ENCODE data around the gene THSD7A. TPM values are rescaled to one million over a fixed set of nuclear protein-coding genes. Genes with fewer than 3 reads are reported as not detected.

THSD7A gene
- total RNA-seq, 2 donors from 2014 or later = 6.6 to 7.0 TPM

DNA sequence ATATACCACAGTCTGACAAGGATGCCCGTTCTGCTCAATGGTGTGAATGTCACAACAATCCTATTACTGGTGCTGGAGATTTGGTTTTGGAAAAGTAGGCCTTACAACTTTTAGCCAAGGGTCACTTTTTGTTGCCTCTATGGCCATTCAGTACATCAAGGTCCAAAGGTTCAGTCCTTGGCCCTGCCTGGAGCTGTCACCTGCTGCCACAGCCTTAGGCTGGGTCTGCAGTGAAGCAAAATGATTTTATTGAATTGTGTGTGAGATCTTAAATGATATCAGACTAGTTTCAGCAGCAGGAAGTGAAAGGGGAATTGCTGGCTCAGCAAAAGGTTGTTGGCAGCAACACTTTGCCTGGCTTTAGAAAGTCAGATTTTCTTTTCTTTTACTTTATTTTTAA, 427.6 kb downstream of the THSD7A start:
- intact Hi-C loops (cut with DNase I) = no loop called here

DNA sequence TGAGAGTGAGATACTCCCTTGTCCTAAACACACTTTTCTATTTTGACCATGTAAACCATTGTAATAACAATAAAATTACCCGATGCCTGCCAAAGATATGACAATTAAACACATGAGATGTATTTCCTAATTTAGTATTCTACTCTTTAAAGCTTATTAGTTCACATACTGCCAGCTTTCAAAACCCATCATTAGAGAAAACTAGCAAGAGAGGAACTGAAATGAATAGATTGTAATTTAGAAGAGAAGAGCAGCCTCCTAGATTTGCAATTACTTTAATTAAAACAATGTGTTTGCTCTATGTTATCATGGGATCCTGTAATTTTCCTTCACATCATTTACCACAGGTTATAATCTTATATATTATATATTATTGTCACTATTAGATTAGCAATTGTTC, 428.2 kb downstream of the THSD7A start:
- intact Hi-C loops (cut with DNase I) = no loop called here
- DNase-seq (ENCODE audit: low spot score) = no peak

More for the DNA sequence above, 427.6 kb downstream of the THSD7A start:
- DNase-seq (ENCODE audit: low spot score) = no peak

DNA sequence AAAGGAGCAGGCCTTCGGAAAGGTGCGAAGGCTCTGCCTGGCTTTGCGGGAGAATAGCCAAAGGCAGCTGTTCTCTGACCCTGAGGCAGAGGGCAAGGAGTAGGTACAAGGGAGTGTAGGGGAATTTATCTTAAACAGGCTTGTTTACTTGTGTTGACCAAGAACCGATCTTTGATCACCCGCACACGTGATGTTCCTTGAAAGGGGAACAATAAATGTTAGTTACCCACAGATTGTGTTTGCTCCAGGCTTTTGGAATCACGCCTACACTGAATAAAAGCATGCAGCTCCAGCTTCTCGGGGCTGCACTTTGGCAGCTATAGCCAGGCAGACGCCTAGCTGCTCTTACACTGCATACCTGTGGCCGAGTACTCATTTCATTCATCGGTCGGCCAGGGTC, 437.6 kb downstream of the THSD7A start:
- intact Hi-C loops (cut with DNase I) = no loop called here
- no peak for DNase-seq (ENCODE audit: low spot score)

DNA sequence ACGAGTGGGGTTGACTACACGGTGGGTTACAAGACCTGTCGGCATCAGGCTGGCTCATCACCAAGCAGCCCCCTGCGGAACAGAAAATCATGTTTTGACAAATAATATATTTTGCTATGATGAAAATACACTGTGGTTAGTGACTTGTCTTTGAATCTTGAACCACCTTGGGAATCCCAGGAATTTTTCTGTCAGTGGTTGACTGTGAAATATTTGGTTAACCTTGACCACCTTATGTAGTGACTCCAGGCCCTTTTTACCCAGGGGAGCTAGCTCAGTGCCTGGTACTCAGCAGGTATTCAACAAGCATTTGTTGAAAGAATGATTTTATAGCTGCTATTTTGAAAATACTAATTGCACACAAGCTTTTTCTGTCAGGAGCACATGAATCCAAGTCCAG, 452.4 kb downstream of the THSD7A start:
- intact Hi-C loops (cut with DNase I) = loop anchor here in 1 of 2 donors (5.0 kb wide), 1 partner anchor 67 kb away; no protein-coding TSS in a partner anchor

DNA sequence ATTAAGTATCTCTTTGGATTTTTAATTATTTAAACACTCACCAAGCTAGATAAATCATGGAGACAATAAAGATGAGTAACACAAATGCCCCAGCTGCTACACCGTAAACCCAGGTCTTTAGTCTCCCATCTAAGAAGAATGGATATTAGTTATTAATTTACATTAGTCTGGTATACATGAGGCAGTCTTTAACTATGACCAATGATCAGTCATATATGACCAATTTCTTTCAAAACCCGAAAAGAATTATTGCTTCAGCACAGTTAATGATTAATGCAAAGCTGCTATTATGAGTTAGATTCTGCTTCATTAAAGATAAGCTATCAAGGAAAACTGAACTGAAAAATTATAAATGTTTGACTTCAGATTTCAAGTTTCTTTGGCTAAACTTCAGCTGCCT, 455.5 kb downstream of the THSD7A start:
- intact Hi-C loops (cut with DNase I) = loop anchor here in 1 of 2 donors (5.0 kb wide), 1 partner anchor 64 kb away; no protein-coding TSS in a partner anchor
- DNase-seq (ENCODE audit: low spot score) = no peak

More for the DNA sequence above, 452.4 kb downstream of the THSD7A start:
- no peak for DNase-seq (ENCODE audit: low spot score)

DNA sequence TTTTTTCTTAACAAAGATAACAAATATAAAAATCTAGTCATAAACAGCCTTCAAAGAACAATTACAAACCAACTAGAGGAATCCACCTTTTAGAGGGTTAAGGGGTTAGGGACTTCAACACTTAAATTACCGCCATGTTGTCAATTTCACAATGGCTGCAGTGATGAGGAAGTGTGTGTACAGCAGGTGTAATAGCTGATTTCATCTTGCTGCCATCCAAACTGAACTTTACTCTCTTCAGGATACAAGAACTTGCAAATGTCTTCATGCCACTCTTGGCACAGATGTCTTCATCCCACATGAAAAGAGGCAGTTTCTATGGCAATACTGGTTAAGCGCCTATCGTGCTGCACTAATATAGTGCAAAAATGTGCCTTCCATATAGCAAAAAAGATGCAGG, 457.4 kb downstream of the THSD7A start:
- intact Hi-C loops (cut with DNase I) = loop anchor here in 1 of 2 donors (5.0 kb wide), 1 partner anchor 62 kb away; no protein-coding TSS in a partner anchor
- DNase-seq (ENCODE audit: low spot score) = no peak

DNA sequence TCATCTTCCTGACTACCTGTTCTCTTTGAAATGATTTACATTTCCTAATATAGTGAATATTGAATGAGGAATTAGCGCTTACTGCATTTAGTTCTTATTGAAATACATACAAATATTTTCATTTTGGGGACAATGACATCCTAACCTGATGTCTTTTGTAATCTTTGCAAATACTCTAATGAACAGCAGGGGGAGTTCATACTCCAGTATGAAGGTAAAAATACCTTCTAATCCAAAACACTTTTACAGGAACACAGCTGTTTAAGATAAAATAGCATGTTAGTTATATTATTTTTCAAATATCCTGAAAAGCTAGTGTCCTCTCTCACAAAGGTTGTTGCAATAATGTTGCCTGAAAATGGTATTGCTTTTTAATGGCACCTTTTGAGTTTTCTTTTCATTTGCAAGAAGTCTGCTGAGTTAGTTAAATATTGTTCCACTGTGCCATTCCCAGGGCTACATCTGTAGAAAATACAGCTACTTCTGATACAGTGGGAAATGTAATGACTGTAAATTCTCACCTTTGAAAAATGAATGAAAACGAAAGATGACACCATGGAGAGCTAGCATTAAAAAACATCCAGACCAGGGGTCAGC, 458.4 kb downstream of the THSD7A start:
- intact Hi-C loops (cut with DNase I) = no loop called here
- DNase-seq (ENCODE audit: low spot score) = no peak

DNA sequence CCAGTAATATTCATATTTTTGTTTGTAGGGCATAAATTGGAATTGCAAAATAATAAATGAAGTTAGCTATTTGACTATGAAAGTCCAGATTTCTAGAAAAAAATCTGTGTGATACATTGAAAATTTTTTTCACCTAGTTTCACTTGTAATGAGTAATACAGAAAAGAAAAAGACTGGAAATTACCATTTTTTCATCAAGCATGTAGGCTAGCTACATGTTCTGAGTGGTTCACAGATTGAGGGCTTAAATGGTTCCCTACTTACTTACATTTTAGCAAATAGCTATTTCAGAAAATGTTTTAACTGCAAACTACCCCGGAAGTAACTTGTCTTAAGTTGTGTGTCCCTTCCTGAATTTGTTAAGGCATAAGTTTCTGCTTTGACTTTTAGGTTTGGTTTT, 462.3 kb downstream of the THSD7A start:
- intact Hi-C loops (cut with DNase I) = no loop called here
- DNase-seq (ENCODE audit: low spot score) = no peak

DNA sequence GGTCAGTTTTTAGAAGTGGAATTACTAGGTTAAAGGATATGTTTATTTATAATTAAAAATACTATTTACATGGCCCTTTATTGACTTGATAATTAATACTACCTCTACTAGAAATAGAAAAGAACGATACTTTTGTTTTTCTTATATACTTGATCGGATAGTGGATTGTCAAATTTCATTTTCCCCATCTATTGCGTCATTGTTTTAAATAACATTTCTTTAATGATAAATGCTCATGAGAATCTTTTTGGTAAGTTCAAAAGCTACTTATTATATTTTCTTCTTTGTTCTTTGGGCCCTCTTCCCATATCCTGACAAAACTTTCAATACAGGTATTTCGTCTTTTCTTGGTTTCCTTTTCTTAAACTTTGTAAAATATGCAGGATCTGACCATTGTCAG, 465.9 kb downstream of the THSD7A start:
- intact Hi-C loops (cut with DNase I) = no loop called here
- no peak for DNase-seq (ENCODE audit: low spot score)

DNA sequence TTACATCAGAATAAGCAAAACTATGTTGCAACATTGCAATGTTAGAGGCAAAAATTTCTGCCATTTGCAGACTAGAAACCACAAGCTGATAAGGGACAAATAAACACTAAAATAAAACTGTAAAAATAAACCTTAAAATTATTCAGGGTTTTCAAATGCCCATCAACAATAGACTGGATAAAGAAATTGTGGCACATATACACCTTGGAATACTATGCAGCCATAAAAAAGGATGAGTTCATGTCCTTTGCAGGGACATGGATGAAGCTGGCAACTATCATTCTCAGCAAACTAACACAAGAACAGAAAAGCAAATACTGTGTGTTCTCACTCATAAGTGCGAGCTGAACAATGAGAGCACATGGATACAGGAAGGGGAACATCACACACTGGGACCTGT, 473.4 kb downstream of the THSD7A start:
- no peak for DNase-seq (ENCODE audit: low spot score)
- intact Hi-C loops (cut with DNase I) = no loop called here

DNA sequence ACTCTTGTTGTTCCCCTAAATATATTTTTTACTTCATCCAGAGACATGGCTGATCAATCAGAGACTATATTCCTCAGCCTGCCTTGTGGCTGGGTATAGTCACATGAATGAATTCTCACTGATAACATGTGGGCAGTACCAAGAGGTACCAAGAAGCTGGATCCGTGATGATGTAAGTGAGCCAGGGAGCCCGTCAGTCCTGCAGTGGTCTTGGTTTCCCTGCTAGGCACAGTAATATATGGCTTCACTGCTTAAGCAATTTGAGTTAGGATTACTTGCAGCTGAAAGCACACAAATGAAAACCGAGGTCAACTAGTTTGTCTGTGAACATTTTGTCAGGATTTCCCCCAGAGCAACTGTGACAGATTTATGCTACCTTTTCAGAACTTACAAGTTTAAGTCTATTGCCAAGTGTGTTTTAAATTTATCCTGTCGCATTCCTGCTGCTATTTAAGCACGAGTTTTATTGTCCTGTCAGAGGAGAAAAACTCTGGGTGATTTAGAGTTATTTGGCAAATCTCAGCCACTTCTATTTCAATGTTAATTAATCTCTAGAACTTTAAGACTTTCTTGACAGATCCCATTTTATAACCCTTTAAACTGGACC, 476.5 kb downstream of the THSD7A start:
- intact Hi-C loops (cut with DNase I) = no loop called here
- DNase-seq (ENCODE audit: low spot score) = no peak

DNA sequence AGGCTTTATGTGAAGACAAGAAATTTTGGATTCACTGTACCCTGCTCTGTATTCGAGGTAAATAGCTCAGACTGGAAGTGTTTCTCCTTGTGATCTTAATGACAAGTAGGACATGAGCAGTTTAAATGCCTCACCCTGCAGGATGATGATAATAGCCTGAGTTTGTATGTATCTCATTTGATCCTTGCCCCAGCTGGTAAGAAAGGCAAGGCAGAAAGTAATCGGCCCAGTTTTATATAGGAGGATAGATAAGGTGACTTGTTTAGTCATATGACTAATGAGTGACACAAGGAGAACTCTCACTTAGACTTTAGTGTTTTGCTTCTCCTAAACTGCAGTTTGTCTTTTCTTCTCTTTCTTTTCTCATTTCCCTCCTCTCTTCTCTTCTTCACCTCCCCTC, 485.7 kb downstream of the THSD7A start:
- intact Hi-C loops (cut with DNase I) = no loop called here
- no peak for DNase-seq (ENCODE audit: low spot score)

DNA sequence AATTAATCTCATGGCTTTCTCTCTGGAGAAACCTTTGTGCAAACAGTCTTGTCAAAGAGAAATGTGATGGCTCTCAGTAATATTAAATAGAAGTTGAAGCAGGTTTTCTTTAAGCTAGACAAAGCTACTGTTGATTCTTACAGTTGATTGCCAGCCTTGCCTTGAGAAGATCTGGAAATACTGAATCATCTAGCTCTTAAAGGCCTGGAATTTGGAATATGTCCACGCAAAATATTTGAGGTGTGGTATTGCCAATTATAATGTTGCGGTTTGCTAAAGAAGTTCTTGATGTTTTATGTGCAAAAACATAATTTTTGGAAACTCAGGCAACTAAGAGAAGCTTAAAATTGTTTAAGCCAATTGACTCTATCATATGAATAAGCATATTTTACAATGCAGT, 486.4 kb downstream of the THSD7A start:
- DNase-seq (ENCODE audit: low spot score) = no peak
- intact Hi-C loops (cut with DNase I) = no loop called here

DNA sequence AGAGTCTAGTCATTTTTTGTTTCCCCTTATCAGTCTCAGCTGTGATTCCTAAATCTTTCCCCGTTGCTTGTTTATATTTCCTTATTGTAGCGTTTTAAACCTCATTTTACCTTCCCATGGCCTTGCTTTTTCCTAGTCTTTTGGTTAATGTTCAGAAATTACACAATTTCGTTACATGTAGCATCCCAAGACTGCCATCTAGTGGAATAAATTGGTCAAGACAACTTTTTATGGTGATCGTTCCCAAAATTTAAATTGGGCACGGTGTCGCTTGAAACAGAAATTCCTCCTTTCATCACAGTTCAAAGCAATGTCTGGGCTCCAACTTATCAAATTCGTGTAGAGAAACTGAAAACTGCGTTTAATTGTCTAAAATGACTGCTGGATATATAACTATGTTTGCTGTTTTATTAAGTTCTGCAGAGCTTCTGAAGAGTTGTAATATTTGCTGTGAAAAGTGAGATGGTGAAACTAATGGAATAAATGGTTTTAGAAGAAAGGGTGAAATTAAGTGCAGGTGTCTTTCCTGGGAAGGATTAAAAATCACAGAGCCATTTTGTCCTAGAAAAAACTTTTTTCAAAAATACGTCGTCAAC, 488.1 kb downstream of the THSD7A start:
- DNase-seq (ENCODE audit: low spot score) = no peak
- intact Hi-C loops (cut with DNase I) = no loop called here

DNA sequence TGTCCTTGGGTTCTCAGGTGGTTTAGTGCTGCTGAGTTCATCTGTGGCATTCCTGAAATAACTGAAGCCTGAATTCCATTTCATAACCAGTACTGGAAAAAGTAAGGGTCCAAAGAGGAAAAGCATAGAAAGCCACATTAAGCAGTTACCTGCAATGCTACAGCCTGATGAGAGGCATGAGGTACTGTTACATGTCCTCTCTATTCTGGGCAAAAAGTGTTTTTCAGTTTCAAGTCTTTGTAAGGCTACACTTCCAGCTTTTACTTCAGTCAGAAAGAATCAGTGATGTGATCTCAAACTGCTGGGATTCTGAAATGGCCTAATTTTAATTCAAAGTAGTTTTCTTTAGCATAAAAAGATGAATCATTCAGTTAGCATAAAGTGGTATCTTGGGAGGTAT, 488.9 kb downstream of the THSD7A start:
- intact Hi-C loops (cut with DNase I) = no loop called here
- no peak for DNase-seq (ENCODE audit: low spot score)

DNA sequence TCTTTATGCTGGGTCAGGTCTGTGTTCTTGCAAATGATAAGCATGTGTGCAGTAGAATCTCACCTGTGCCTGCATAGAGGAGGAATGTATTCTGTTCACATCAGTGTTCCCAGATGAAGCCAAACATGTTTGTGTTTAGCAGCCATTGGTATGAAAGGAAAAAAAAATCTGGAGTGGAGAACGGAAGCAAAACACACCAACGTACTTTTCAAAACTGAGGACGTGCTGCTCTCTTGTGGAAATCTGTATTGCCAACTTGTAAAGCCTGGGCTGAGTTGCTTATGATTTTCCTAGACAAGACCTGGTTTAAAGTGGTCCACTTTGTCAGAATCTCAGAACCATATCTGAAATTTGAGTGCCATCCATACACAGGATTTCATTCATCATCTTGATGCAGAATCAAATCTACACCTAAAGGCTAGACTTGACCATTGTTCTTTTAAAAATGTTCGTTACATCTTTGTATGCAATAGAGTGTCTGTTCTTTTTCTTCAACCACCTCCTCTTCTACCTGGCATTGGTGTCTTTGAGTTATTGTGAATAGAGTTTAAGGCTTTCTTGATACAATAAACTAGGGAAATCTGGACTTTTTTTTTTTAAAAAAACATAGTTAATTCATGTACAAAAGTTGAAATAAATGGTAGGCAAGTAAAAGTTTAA, 490.6 kb downstream of the THSD7A start:
- no peak for DNase-seq (ENCODE audit: low spot score)

DNA sequence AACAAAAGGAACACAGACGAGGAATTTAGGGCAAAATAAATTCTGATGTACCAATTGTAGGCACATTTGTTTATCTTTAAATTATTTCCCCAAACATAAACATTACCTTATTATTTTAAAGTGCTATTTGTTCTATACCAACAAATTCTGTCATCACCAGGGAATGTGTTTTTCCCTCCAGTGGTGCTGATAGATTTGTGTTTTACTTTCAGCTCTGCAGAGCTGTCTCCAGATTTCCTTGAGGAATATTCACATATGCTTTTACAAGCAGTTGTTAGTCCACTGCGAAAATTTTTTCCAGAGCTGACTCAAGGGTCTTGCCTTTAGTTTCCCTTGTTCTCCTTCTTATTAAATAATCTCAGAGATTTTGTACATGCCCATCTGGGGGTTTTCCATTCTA, 495.6 kb downstream of the THSD7A start:
- intact Hi-C loops (cut with DNase I) = no loop called here
- no peak for DNase-seq (ENCODE audit: low spot score)

More for the DNA sequence above, 490.6 kb downstream of the THSD7A start:
- intact Hi-C loops (cut with DNase I) = no loop called here

DNA sequence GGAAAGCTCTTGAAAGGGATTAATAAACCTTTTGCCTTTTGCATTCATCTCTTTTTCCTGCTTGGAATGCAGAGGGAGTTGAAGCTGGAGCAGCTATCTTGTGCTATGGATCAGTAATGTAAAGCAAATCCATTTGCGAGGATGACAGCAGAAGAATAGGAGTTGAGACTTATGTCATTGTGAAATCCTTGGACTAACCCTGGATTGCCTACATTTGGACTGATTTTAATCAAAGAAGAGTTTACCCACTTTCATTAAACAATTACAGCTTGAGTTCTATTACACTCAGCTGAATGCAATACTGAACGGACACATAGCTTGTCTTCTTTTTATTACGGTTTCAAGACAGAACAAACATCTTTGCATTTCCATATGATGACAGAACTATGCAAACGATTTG, 496.1 kb downstream of the THSD7A start:
- no peak for DNase-seq (ENCODE audit: low spot score)

DNA sequence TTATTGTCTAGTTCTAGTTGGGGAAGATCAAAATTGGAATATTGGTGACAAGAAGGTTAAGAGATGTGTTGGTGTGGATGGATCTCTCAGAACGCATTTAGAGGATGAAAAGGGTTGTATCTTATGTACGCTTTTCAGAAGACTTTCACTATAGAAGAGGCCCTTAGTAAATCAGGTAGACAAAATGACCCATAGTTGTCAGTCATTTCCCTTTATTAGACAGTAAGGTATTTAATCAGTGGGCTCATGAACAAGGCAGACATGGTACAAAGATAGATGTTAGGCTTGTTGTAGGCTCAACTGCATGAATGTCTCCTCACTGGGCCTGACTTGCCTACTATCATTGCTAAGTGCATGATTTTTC, 499.2 kb downstream of the THSD7A start:
- DNase-seq (ENCODE audit: low spot score) = no peak
- intact Hi-C loops (cut with DNase I) = loop anchor here in 1 of 2 donors (5.0 kb wide), 1 partner anchor 1454 kb away; no protein-coding TSS in a partner anchor

More for the DNA sequence above, 496.1 kb downstream of the THSD7A start:
- intact Hi-C loops (cut with DNase I) = no loop called here

DNA sequence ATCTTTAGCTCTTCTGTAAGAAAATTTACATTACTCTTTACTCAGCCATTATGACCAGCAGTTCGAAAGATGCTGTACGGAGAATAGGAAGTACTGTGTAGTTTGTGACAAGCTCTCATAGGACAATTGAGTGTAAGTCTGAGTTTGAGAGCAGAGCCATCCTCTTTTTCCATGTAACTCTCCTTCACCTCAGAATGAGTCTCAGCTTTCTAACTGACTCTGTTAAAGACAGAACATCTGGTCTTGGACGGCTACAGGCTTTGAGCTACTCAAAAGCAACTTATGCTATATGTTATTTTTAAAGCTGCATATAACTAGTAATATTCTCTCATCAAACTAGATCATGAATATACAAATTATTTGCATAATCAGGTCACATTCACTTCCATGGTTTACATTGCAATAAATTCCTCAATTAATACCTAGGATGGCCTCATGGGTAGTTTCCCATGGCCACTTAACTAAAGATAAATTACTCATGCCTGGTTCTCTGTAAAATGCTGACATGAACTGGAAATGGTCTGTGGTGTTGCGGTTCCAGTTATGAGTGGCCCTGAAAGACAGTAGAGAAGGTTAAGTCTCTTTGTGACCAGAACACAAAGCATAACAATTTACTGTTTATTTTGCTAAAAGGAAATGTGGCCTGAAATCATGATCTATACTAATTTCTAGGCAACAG, 499.7 kb downstream of the THSD7A start:
- intact Hi-C loops (cut with DNase I) = loop anchor here in 1 of 2 donors (5.0 kb wide), 1 partner anchor 1455 kb away; no protein-coding TSS in a partner anchor
- DNase-seq (ENCODE audit: low spot score) = no peak

Measured in posterior vena cava (tissue), 2 donors.